ENCODE measurements around the gene UNC93B1.

DNA sequence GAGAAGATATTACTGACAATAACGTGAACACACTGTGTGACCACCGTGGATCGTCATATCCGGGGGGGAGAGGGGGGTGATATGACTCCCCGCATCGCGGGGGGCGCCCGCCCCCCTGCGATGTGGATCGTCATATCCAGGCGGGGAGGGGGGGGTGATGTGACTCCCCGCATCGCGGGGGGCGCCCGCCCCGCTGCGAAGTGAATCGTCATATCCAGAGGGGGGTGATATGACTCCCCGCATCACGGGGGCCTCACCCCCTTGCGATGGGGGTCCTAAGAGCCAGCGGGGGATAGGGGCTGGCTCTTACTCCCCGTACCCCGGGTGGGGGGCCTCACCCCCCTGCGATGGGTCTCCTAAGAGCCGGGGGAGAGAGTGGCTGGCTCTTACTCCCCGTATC is 19.9 kb downstream of the UNC93B1 start:
- TF ChIP-seq, protein P1, sequence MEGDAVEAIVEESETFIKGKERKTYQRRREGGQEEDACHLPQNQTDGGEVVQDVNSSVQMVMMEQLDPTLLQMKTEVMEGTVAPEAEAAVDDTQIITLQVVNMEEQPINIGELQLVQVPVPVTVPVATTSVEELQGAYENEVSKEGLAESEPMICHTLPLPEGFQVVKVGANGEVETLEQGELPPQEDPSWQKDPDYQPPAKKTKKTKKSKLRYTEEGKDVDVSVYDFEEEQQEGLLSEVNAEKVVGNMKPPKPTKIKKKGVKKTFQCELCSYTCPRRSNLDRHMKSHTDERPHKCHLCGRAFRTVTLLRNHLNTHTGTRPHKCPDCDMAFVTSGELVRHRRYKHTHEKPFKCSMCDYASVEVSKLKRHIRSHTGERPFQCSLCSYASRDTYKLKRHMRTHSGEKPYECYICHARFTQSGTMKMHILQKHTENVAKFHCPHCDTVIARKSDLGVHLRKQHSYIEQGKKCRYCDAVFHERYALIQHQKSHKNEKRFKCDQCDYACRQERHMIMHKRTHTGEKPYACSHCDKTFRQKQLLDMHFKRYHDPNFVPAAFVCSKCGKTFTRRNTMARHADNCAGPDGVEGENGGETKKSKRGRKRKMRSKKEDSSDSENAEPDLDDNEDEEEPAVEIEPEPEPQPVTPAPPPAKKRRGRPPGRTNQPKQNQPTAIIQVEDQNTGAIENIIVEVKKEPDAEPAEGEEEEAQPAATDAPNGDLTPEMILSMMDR (IDR thresholded peaks at IDR 0.05): no peak
- TF ChIP-seq POLR2A (IDR thresholded peaks at IDR 0.05): no peak
